H9 (cell line): ENCODE measurements around the gene SLC13A4. TPM values are rescaled to one million over a fixed set of nuclear protein-coding genes. Genes with fewer than 3 reads are reported as not detected.

ENCODE experiments used
- DNase-seq: peaks from one replicate; pipeline ENCODE4 v3.0.0-alpha.2; 2017
- H2AFZ ChIP-seq: one replicate; pipeline ENCODE4 v1.6.1; 2013; ENCODE audit warnings: mild to moderate bottlenecking, low read length, control low read depth, moderate library complexity
- H2AK5ac ChIP-seq: 2 replicates; pipeline ENCODE4 v1.6.1; 2013; ENCODE audit warnings: low read length, control low read depth, mixed read lengths; ENCODE audit not compliant: insufficient read length
- H2BK120ac ChIP-seq: one replicate; pipeline ENCODE4 v1.6.1; 2013; ENCODE audit warnings: low read depth, mild to moderate bottlenecking, low read length, control low read depth, inconsistent platforms; ENCODE audit not compliant: poor library complexity, severe bottlenecking
- H2BK12ac ChIP-seq: 2 replicates; pipeline ENCODE4 v1.6.1; 2013; ENCODE audit warnings: low read length, control low read depth, mixed read lengths, low read depth; ENCODE audit not compliant: insufficient read length
- H2BK15ac ChIP-seq: 2 replicates; pipeline ENCODE4 v1.6.1; 2013; ENCODE audit warnings: low read depth, low read length, control low read depth
- H2BK20ac ChIP-seq: one replicate; pipeline ENCODE4 v1.6.1; 2013; ENCODE audit warnings: low read depth, mild to moderate bottlenecking, low read length, control low read depth, inconsistent platforms; ENCODE audit not compliant: poor library complexity, severe bottlenecking
- H2BK5ac ChIP-seq: 2 replicates; pipeline ENCODE4 v1.6.1; 2013; ENCODE audit warnings: low read length, control low read depth, mixed read lengths; ENCODE audit not compliant: insufficient read length
- H3K14ac ChIP-seq: 2 replicates; pipeline ENCODE4 v1.6.1; 2013; ENCODE audit warnings: low read length, control low read depth; ENCODE audit not compliant: insufficient read depth
- H3K18ac ChIP-seq: 2 replicates; pipeline ENCODE4 v1.6.1; 2013; ENCODE audit warnings: low read depth, mild to moderate bottlenecking, mixed read lengths, low read length, control low read depth; ENCODE audit not compliant: insufficient read length
- H3K23ac ChIP-seq: 2 replicates; pipeline ENCODE4 v1.6.1; 2013; ENCODE audit warnings: low read length, control low read depth, mixed read lengths, low read depth; ENCODE audit not compliant: insufficient read length
- H3K23me2 ChIP-seq: 2 replicates; pipeline ENCODE4 v1.6.1; 2013; ENCODE audit warnings: low read depth, mild to moderate bottlenecking, mixed read lengths, low read length, control low read depth; ENCODE audit not compliant: insufficient read length, poor library complexity, severe bottlenecking
- H3K27ac ChIP-seq: 2 replicates; pipeline ENCODE4 v1.5.1; 2013; ENCODE audit warnings: low read length, control low read depth, mixed read lengths, low read depth; ENCODE audit not compliant: insufficient read length
- H3K27me3 ChIP-seq: 2 replicates; pipeline ENCODE4 v1.6.1; 2013; ENCODE audit warnings: low read length, control low read depth, inconsistent platforms; ENCODE audit not compliant: insufficient read depth
- H3K4ac ChIP-seq: 2 replicates; pipeline ENCODE4 v1.6.1; 2013; ENCODE audit warnings: low read depth, mild to moderate bottlenecking, control low read depth, inconsistent platforms, low read length, moderate library complexity
- H3K4me1 ChIP-seq: 2 replicates; pipeline ENCODE4 v1.6.1; 2013; ENCODE audit warnings: low read length, control low read depth, inconsistent platforms; ENCODE audit not compliant: insufficient read depth
- H3K4me2 ChIP-seq: 2 replicates; pipeline ENCODE4 v1.6.1; 2013; ENCODE audit warnings: low read length, control low read depth, mixed read lengths; ENCODE audit not compliant: insufficient read length, insufficient read depth
- H3K56ac ChIP-seq: 2 replicates; pipeline ENCODE4 v1.6.1; 2013; ENCODE audit warnings: low read depth, mild to moderate bottlenecking, mixed read lengths, low read length, control low read depth; ENCODE audit not compliant: insufficient read length
- H3K79me1 ChIP-seq: 2 replicates; pipeline ENCODE4 v1.6.1; 2013; ENCODE audit warnings: low read depth, mild to moderate bottlenecking, moderate library complexity, low read length, control low read depth, inconsistent platforms; ENCODE audit not compliant: insufficient read depth, poor library complexity, severe bottlenecking
- H3K79me2 ChIP-seq: 2 replicates; pipeline ENCODE4 v1.6.1; 2013; ENCODE audit warnings: low read length, control low read depth, inconsistent platforms; ENCODE audit not compliant: insufficient read depth
- H3K9ac ChIP-seq: 2 replicates; pipeline ENCODE4 v1.6.1; 2013; ENCODE audit warnings: low read length, control low read depth, mixed read lengths; ENCODE audit not compliant: insufficient read length; ENCODE audit errors: extremely low read depth
- H3K9me3 ChIP-seq: one replicate; pipeline ENCODE4 v1.6.1; 2013; ENCODE audit warnings: low read depth, low read length, inconsistent platforms; ENCODE audit not compliant: control insufficient read depth
- H3T11ph ChIP-seq: one replicate; pipeline ENCODE4 v1.6.1; 2013; ENCODE audit warnings: mild to moderate bottlenecking, low read length, control low read depth, inconsistent platforms
- H4K20me1 ChIP-seq: one replicate; pipeline ENCODE4 v1.6.1; 2013; ENCODE audit not compliant: control insufficient read depth, insufficient read length, insufficient read depth
- H4K5ac ChIP-seq: 2 replicates; pipeline ENCODE4 v1.6.1; 2013; ENCODE audit warnings: low read depth, mild to moderate bottlenecking, mixed read lengths, low read length, control low read depth; ENCODE audit not compliant: insufficient read length
- H4K8ac ChIP-seq: replicated peaks from 2 replicates; pipeline ENCODE4 v1.6.1; 2013; ENCODE audit warnings: low read length, control low read depth, mixed read lengths, low read depth; ENCODE audit not compliant: insufficient read length
- H4K91ac ChIP-seq: 2 replicates; pipeline ENCODE4 v1.6.1; 2013; ENCODE audit warnings: low read depth, mild to moderate bottlenecking, moderate library complexity, mixed read lengths, low read length, control low read depth; ENCODE audit not compliant: insufficient read length
- H3K27ac Mint-ChIP-seq, 3 experiments: 2 replicates in 2 of 3; 3 replicates in 1 of 3; pipeline ENCODE4 v1.8.0; 2020 to 2021; ENCODE audit warnings: mixed read lengths in 3 of 3, mild to moderate bottlenecking in 1 of 3, moderate library complexity in 1 of 3
- H3K27me3 Mint-ChIP-seq: 2 replicates; pipeline ENCODE4 v1.8.0; 2021; ENCODE audit warnings: low read depth, mild to moderate bottlenecking, moderate library complexity, mixed read lengths
- H3K36me3 Mint-ChIP-seq, 3 experiments: 2 replicates in 2 of 3; 3 replicates in 1 of 3; pipeline ENCODE4 v1.8.0; 2020 to 2021; ENCODE audit warnings: low read depth in 3 of 3, mixed read lengths in 3 of 3; ENCODE audit not compliant: insufficient read depth in 1 of 3
- H3K4me1 Mint-ChIP-seq, 2 experiments: 2 replicates each; pipeline ENCODE4 v1.8.0; 2020; ENCODE audit warnings: mixed read lengths in 2 of 2
- H3K4me3 Mint-ChIP-seq, 2 experiments: 2 replicates in 1 of 2; 3 replicates in 1 of 2; pipeline ENCODE4 v1.8.0; 2020 to 2021; ENCODE audit warnings: mild to moderate bottlenecking in 2 of 2, mixed read lengths in 2 of 2, moderate library complexity in 1 of 2
- H3K9me3 Mint-ChIP-seq, 2 experiments: 2 replicates in 1 of 2; 3 replicates in 1 of 2; pipeline ENCODE4 v1.8.0; 2020; ENCODE audit warnings: mild to moderate bottlenecking in 2 of 2, mixed read lengths in 2 of 2, moderate library complexity in 1 of 2
- CTCF ChIP-seq: fragments of 200-600 bp; sonication (generic); conservative IDR thresholded peaks from 3 replicates; pipeline ENCODE4 v1.8.0; 2021; ENCODE audit warnings: antibody characterized with exemption, mild to moderate bottlenecking
- WGBS: extraction: QIAGEN DNeasy Blood & Tissue Kit; methylation state at CpG from one replicate; pipeline ENCODE4 v1.1.7; 2013; ENCODE audit warnings: missing lambda C conversion rate, low lambda C conversion rate, mixed read lengths; ENCODE audit not compliant: insufficient read length; ENCODE audit errors: extremely low coverage; 5-methylcytosine and 5-hydroxymethylcytosine counted together
- total RNA-seq: library from RNA; stranded (reverse); gene quantifications from 2 replicates; pipeline ENCODE4 v1.2.1, GENCODE V29; 2021

SLC13A4 gene
- total RNA-seq, 1 experiment from 2014 or later = 3.5 TPM

GRCh38 chr7:135757719-135758411 lies 29.9 kb upstream of the SLC13A4 start:
- H2BK20ac ChIP-seq = no peak overlapping the region
- Mint-ChIP-seq H3K4me1 (peaks cover 31 to 54% of the 10 kb centered on the region in 2 experiments), H3K27ac (no peak overlapping the region; a peak in 1 of 7 replicates), H3K4me3 (no peak overlapping the region), H3K27me3 (no peaks in the 10 kb centered on the region), H3K36me3 (peaks cover 3 to 16% (median 6%) of the 10 kb centered on the region in 3 experiments; a peak in 6 of 7 replicates), H3K9me3 (peaks cover 15 to 16% of the 10 kb centered on the region in 2 experiments)
- no peaks in the 10 kb centered on the region for H3K9me3 ChIP-seq
- no peak overlapping the region for H2AK5ac ChIP-seq
- no peak overlapping the region for H3K14ac ChIP-seq
- H4K91ac ChIP-seq = no peak overlapping the region
- H3K18ac ChIP-seq = no peak overlapping the region
- H4K8ac ChIP-seq = no peak overlapping the region
- H3K79me1 ChIP-seq = no peaks in the 10 kb centered on the region
- DNase-seq = no peak
- no peak overlapping the region for H2BK5ac ChIP-seq
- no peak overlapping the region for H2BK12ac ChIP-seq
- no peak overlapping the region for H3K27ac ChIP-seq
- no peak overlapping the region for H4K5ac ChIP-seq
- H3T11ph ChIP-seq = no peak overlapping the region
- H2BK15ac ChIP-seq = no peak overlapping the region
- TF ChIP-seq CTCF = no peak
- H2BK120ac ChIP-seq = no peak overlapping the region
- no peak overlapping the region for H2AFZ ChIP-seq
- no CpG with 5 or more reads among the region's 8 CpGs for WGBS
- H4K20me1 ChIP-seq = no peaks in the 10 kb centered on the region
- no peak overlapping the region for H3K4me2 ChIP-seq
- H3K4ac ChIP-seq = no peak overlapping the region
- H3K9ac ChIP-seq = no peak overlapping the region
- no peaks in the 10 kb centered on the region for H3K23me2 ChIP-seq
- H3K79me2 ChIP-seq = no peaks in the 10 kb centered on the region
- H3K23ac ChIP-seq = no peak overlapping the region
- H3K4me1 ChIP-seq = peaks cover 5% of the 10 kb centered on the region; the same call in 1 of the 2 replicates
- H3K56ac ChIP-seq = no peak overlapping the region
- no peaks in the 10 kb centered on the region for H3K27me3 ChIP-seq
